ENCODE measurements around the gene SCYL2. TPM values are rescaled to one million over a fixed set of nuclear protein-coding genes. Genes with fewer than 3 reads are reported as not detected.

SCYL2 gene
- total RNA-seq, 1 donor from 2014 or later = 68.7 TPM

DNA sequence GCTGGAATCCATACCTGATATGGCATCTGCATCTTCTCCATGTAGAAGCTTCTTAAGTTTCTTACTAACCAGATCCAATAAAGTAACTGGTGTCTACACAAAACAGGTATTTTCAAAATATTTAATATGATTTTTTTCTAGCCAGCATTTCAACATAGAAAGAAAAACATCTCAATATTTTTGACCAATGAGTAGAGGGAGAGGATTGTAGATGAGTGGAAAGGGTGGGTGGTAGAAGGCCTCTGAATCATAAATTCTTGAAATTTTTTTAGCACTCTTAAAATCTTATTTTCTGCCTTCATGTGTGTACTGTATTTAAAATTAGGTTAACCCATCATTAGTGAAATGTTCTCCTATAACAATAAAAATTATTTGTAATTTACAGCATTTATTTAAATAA is 18.1 kb upstream of the SCYL2 start:
- Histone ChIP-seq H3K79me2 (ENCODE audit: insufficient read depth, low read length) (no peaks in the 10 kb centered on the region), H3K4me2 (ENCODE audit: low read length) (no peak overlapping the region), H3K4me3 (ENCODE audit: insufficient read depth, low read depth, low read length) (no peak overlapping the region), H4K20me1 (ENCODE audit: insufficient read depth, low read length) (no peaks in the 10 kb centered on the region), H3K4me1 (ENCODE audit: insufficient read depth, low read length) (no peaks in the 10 kb centered on the region), H3K9ac (ENCODE audit: low read length) (no peak overlapping the region), H2AFZ (ENCODE audit: low read depth, low read length) (no peak overlapping the region), H3K27ac (ENCODE audit: low read depth, low read length) (no peak overlapping the region), H3K9me3 (ENCODE audit: insufficient read depth, low read depth, low read length) (no peaks in the 10 kb centered on the region), H3K27me3 (ENCODE audit: insufficient read depth, low read length) (no peaks in the 10 kb centered on the region), H3K36me3 (ENCODE audit: insufficient read depth, low read length) (no peaks in the 10 kb centered on the region)
- H3K4me1 Mint-ChIP-seq (ENCODE audit: low read depth, unreplicated experiment) = peaks cover 6% of the 10 kb centered on the region
- FAIRE-seq = no peak
- TF ChIP-seq, protein P1, sequence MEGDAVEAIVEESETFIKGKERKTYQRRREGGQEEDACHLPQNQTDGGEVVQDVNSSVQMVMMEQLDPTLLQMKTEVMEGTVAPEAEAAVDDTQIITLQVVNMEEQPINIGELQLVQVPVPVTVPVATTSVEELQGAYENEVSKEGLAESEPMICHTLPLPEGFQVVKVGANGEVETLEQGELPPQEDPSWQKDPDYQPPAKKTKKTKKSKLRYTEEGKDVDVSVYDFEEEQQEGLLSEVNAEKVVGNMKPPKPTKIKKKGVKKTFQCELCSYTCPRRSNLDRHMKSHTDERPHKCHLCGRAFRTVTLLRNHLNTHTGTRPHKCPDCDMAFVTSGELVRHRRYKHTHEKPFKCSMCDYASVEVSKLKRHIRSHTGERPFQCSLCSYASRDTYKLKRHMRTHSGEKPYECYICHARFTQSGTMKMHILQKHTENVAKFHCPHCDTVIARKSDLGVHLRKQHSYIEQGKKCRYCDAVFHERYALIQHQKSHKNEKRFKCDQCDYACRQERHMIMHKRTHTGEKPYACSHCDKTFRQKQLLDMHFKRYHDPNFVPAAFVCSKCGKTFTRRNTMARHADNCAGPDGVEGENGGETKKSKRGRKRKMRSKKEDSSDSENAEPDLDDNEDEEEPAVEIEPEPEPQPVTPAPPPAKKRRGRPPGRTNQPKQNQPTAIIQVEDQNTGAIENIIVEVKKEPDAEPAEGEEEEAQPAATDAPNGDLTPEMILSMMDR (IDR thresholded peaks at IDR 0.05; ENCODE audit: insufficient read depth, low read depth, low read length) = no peak
- no peak for TF ChIP-seq EZH2 (IDR thresholded peaks at IDR 0.05; ENCODE audit: insufficient read depth, low read length)
- H3K27ac Mint-ChIP-seq (ENCODE audit: unreplicated experiment) = no peak overlapping the region
- no peak overlapping the region for H3K4me3 Mint-ChIP-seq (ENCODE audit: unreplicated experiment)
- H3K36me3 Mint-ChIP-seq (ENCODE audit: low read depth, unreplicated experiment) = no peaks in the 10 kb centered on the region
- no peaks in the 10 kb centered on the region for H3K9me3 Mint-ChIP-seq (ENCODE audit: unreplicated experiment)
- peak; percentile 27 for DNase-seq (ENCODE audit: low read depth)
- no peaks in the 10 kb centered on the region for H3K27me3 Mint-ChIP-seq (ENCODE audit: low read depth, unreplicated experiment)

DNA sequence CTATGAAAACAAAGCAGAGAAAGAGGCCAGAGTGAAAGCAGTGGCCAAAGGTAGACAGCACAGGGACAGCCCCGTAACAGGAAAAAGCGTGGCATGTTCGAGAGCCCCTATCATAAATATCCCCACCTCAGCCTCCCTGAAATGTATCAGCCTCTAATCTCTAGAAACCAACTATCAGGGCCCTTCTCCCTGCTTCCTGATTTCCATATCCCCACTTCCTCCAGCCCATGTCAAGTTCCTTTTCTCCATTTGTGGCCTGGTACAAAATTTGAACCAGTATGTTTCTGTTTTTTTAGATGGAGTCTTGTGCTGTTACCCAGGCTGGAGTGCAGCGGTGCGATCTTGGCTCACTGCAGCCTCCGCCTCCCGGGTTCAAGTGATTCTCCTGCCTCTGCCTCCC is 17.0 kb upstream of the SCYL2 start:
- no peaks in the 10 kb centered on the region for H3K9me3 Mint-ChIP-seq (ENCODE audit: unreplicated experiment)
- H2AFZ ChIP-seq (ENCODE audit: low read depth, low read length) = no peak overlapping the region
- no peak overlapping the region for H3K4me2 ChIP-seq (ENCODE audit: low read length)
- H3K27me3 ChIP-seq (ENCODE audit: insufficient read depth, low read length) = no peaks in the 10 kb centered on the region
- TF ChIP-seq EZH2 (IDR thresholded peaks at IDR 0.05; ENCODE audit: insufficient read depth, low read length) = no peak
- TF ChIP-seq, protein P1 (IDR thresholded peaks at IDR 0.05; ENCODE audit: insufficient read depth, low read depth, low read length) = no peak
- H3K9me3 ChIP-seq (ENCODE audit: insufficient read depth, low read depth, low read length) = no peaks in the 10 kb centered on the region
- H3K36me3 ChIP-seq (ENCODE audit: insufficient read depth, low read length) = no peaks in the 10 kb centered on the region
- H3K4me3 Mint-ChIP-seq (ENCODE audit: unreplicated experiment) = no peak overlapping the region
- H4K20me1 ChIP-seq (ENCODE audit: insufficient read depth, low read length) = no peaks in the 10 kb centered on the region
- H3K4me1 Mint-ChIP-seq (ENCODE audit: low read depth, unreplicated experiment) = peaks cover 6% of the 10 kb centered on the region
- H3K9ac ChIP-seq (ENCODE audit: low read length) = no peak overlapping the region
- no peaks in the 10 kb centered on the region for H3K36me3 Mint-ChIP-seq (ENCODE audit: low read depth, unreplicated experiment)
- DNase-seq (ENCODE audit: low read depth) = no peak
- no peak overlapping the region for H3K27ac ChIP-seq (ENCODE audit: low read depth, low read length)
- H3K27ac Mint-ChIP-seq (ENCODE audit: unreplicated experiment) = no peak overlapping the region
- H3K27me3 Mint-ChIP-seq (ENCODE audit: low read depth, unreplicated experiment) = no peaks in the 10 kb centered on the region
- H3K4me3 ChIP-seq (ENCODE audit: insufficient read depth, low read depth, low read length) = no peak overlapping the region
- H3K79me2 ChIP-seq (ENCODE audit: insufficient read depth, low read length) = no peaks in the 10 kb centered on the region
- no peaks in the 10 kb centered on the region for H3K4me1 ChIP-seq (ENCODE audit: insufficient read depth, low read length)
- no peak for FAIRE-seq

DNA sequence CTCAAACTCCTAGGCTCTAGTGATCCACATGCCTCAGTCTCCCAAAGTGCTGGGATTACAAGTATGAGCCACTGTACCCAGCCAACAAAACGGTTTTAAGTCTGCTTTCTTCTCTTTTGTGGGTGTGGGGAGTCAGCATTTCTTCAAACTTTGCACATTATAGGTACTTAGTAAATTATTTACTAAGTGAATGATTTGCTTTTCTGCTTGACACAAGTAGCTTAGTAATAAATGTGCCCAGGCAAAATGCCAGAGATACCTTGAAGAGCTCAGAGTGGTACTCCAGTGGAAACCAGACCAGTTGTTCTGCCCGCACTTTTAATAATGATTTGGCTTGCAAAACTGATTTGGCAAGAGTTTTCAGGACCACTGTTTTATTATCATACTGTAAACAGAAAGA is 15.1 kb upstream of the SCYL2 start:
- H3K36me3 ChIP-seq (ENCODE audit: insufficient read depth, low read length) = no peaks in the 10 kb centered on the region
- H3K9me3 ChIP-seq (ENCODE audit: insufficient read depth, low read depth, low read length) = no peaks in the 10 kb centered on the region
- no peak overlapping the region for H3K27ac ChIP-seq (ENCODE audit: low read depth, low read length)
- Mint-ChIP-seq H3K27me3 (ENCODE audit: low read depth, unreplicated experiment) (no peaks in the 10 kb centered on the region), H3K36me3 (ENCODE audit: low read depth, unreplicated experiment) (no peaks in the 10 kb centered on the region), H3K9me3 (ENCODE audit: unreplicated experiment) (no peaks in the 10 kb centered on the region), H3K4me1 (ENCODE audit: low read depth, unreplicated experiment) (peaks cover 6% of the 10 kb centered on the region), H3K27ac (ENCODE audit: unreplicated experiment) (no peak overlapping the region), H3K4me3 (ENCODE audit: unreplicated experiment) (no peak overlapping the region)
- TF ChIP-seq, protein P1 (IDR thresholded peaks at IDR 0.05; ENCODE audit: insufficient read depth, low read depth, low read length) = no peak
- no peaks in the 10 kb centered on the region for H3K79me2 ChIP-seq (ENCODE audit: insufficient read depth, low read length)
- H3K4me1 ChIP-seq (ENCODE audit: insufficient read depth, low read length) = no peaks in the 10 kb centered on the region
- DNase-seq (ENCODE audit: low read depth) (no peak), FAIRE-seq (no peak)
- no peaks in the 10 kb centered on the region for H4K20me1 ChIP-seq (ENCODE audit: insufficient read depth, low read length)
- no peak overlapping the region for H3K9ac ChIP-seq (ENCODE audit: low read length)
- H3K27me3 ChIP-seq (ENCODE audit: insufficient read depth, low read length) = no peaks in the 10 kb centered on the region
- no peak overlapping the region for H2AFZ ChIP-seq (ENCODE audit: low read depth, low read length)
- H3K4me3 ChIP-seq (ENCODE audit: insufficient read depth, low read depth, low read length) = no peak overlapping the region
- no peak overlapping the region for H3K4me2 ChIP-seq (ENCODE audit: low read length)

Measured in astrocyte (in vitro differentiated cells and primary cell).